Anterior cingulate cortex (tissue), 58 donors: ENCODE results near the gene UBASH3B.
"Not testable (repeated sequence)": the region's sequence is repeated elsewhere in the genome, so short reads cannot be mapped to it uniquely, and the experiment has no call there.

Experiments used
- DNase-seq, 58 donors: peaks; one replicate each; lab custom pipeline; 2025; lab: John Stamatoyannopoulos, UW

Gene UBASH3B

DNA sequence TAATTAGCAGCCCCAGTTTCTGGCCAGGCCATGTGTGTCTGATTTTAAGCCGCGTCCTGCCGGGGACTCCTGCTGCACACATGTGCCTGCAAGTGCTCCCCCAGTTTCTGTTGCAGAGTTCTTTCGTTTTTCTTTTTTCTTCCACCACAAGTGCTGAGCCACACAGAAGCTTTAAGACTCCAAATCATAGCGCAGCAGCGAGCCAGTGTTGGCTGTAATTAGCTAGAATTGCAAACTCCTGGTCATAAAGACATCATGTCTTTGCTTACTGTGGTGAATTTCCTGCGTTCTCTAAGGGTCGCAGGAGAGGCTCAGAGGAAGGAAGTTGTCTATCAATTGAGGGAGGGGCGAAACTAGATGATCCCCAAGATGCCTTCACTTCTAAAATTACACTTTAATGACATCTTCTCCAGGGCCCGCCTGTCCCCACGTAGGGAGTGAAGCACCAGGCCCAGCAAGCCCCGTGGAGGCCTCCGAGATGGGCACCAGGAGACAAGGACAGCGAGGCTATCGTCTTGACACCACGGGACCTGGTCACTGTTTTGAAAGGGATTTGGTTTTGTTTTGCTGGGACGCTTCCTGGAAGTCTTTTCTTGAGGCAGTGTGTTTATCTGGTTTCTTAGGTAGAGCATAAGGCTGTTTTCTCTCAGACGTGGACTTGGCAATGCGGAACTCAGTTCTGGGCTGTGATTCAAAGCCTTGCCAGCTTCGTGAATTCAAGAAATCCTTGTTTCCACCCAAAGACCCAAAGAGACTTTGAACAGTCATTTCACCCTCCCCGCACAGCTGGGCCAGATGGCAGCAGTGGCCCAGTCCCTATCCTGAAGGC is 71.8 kb downstream of the UBASH3B start:
- peak in 9 of 58 donors; percentile 9 to 49 (median 27) for DNase-seq

DNA sequence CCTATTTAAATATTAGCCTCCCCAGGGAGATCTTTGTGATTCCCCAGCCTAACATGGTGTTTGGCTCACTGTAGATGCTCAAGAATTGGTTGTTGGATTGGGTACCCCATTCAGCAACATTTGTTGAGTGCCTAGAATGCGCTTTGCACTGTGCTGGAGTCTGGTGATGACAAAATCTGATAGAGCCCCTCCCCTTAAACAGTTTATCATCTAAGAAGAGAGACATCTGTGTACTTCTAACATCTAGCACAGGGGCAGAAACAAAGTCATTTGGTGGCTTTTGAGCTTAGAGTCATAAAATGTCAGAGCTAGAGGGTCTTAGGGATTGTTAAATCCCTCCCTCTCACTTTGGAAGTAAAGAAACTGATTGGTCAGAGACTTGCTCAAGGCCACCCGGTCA is 73.0 kb downstream of the UBASH3B start:
- DNase-seq, result no peak

DNA sequence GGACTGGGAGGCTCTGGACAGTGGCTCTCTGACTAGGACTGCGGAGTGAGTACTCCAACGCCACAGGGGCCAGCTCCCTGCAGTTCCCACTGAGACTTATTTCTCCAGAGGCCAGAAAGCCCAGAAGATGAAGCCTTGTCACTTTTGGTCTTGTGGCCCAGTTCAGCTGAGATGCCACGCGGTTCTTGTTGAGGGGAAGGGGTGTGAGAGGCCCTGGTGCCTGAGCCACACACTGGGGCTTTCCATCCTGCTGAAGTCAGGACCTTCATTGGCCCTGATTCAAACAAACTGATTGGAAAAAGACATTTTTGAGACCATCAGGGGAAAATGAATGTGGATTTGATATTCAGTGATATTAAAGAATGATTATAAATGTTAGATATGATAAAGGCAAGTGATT is 73.6 kb downstream of the UBASH3B start:
- DNase-seq, result no peak

DNA sequence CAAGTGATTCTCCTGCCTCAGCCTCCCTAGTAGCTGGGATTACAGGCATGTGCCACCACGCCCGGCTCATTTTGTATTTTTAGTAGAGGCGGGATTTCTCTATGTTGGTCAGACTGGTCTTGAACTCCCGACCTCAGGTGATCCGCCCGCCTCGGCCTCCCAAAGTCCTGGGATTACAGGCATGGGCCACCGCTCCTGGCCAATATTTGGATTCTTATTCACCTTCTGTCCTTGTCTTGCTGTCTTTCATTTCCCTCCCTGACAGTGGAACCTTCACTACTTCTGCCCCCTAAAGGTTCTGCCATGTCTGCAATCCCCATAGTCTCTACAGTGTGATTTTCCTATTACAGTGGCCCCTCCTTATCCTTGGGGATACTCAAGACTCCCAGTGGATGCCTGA is 75.2 kb downstream of the UBASH3B start:
- DNase-seq, result not testable (repeated sequence)

DNA sequence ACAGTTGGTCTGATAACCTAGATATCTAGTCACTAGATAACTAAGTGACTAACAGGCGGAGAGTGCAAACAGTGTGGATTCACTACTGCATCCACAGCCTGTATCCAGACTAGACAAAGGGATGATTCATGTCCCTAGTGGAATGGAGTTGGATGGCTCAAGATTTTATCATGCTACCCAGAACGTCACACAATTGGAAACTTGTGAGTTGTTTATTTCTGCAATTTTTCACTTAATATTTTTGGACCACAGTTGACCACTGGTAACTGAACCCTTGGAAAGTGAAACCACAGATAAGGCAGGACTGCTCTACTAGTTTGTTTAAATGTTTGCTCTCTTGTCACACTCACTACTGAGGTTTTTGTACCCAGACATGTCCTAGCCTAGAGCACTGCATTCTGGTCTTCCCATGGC is 76.0 kb downstream of the UBASH3B start:
- DNase-seq, result no peak

DNA sequence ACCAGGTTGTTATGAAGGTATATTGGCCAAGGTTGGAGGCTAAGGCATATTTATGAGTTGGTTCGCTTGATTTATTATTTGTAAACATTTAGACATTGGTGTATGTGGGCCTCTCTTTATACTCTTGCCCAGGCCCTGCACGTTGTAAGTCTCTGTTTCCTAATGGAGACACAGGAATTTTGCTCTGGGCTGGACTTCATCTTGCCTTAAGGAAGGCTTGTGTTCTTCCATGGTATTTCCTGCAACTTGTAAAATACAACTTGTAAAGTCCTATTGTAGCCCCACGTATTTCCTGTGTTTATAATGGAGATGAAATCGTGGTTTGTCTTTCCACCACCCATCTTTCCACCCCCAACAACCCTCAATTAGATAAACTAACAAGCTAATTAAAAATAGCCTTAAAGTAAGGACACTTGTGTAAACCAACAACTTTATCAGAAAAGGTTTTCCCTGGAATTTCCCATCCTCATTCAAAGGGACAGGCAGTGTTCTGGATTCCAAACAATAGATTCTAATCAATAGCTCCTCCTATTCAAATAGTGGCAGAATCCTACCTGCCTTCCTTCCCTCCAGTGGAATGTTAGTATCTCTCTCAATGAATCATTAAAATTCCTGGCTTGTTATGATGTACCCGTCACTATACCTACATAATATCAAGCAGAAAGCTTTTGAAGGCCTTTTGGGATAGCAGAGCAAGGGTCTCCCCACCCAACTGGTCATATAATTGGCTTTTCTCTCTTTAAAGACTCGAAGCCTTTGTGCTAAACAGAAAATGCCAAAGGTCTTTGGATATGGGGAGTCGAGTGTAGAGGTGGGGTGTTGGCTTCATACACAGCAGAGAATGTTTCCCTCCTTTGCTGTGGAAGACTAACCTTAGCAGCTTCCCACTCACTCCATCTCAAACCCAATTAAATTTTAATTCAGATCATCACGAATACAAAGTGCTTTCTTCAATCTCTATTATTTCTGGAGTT is 77.1 kb downstream of the UBASH3B start:
- DNase-seq, result no peak

- DNase-seq, result no peak
Measured at GRCh38 chr11:122733318-122733717, 77.8 kb downstream of the UBASH3B start.

- no peak for DNase-seq
Measured at GRCh38 chr11:122734848-122735496, 79.5 kb downstream of the UBASH3B start.

DNA sequence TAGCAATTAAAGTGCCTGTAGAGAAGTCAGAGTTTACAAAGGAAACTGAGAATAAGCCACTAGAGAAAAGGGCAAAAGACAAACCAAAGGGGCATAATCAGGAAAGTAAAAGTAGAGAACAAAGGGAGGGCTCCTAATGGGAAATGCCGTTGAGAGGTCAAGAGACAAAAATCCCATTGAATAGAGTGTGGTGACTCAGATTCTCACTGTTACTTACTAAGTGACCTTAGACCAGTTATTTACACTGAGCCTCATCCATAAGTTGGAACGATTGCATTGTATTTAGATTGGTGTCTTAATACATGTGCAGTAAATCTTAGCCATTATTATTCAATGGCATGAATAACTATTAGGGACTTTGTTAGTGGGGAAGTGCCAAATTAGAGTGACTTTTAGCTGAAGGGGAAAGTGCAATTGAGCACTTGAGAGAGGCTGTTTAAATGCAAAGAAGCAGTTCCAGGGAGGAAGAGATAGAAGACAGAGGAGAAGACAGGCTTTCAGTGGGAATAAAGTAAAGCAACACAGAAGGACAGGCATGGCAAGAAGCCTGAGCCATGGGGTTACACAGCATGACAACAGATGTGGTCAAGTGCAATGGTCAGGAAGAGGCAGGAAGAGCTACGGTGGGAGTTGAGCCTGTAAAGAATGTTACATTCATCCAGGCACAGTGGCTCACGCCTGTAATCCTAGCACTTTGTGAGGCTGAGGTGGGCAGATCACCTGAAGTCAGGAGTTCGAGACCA is 82.6 kb downstream of the UBASH3B start:
- no peak for DNase-seq

DNA sequence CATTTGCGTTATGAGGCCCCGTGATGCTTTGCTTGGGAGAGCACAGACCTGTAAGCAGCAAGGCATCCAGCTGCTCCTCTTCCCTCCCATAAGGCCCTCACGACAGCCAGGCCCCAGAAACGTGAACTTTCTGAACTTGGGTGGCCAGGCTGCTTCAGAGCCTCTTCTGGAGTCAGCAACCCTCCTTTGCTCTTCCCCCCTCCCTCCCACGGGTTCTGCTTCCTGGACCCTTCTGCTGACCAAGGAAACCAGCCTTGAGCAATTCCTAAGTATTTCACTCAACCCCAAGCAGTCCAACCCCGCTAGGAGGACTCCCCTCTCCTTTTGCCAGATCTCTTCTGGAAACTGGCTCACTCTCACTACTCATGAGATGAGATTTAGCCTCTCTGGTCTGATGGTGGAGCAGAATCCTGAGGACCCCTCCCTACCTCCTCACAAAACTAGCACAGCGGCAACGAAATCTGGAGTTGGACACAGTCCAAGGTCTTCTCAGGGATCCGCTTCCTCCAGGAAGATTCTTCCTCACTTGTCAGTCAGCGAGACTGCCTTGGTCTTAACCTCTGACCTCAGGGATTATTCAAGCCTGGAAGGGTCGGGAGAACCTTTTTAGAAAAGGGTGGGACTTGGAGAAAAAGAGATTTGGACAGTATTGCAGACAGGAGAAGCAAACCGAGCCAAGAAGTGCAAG is 86.2 kb downstream of the UBASH3B start:
- peak in 9 of 58 donors; percentile 12 to 42 (median 20) for DNase-seq

GRCh38 chr11:122742301-122743018 is 86.9 kb downstream of the UBASH3B start:
- peak in 1 of 58 donors; percentile 18 for DNase-seq

DNA sequence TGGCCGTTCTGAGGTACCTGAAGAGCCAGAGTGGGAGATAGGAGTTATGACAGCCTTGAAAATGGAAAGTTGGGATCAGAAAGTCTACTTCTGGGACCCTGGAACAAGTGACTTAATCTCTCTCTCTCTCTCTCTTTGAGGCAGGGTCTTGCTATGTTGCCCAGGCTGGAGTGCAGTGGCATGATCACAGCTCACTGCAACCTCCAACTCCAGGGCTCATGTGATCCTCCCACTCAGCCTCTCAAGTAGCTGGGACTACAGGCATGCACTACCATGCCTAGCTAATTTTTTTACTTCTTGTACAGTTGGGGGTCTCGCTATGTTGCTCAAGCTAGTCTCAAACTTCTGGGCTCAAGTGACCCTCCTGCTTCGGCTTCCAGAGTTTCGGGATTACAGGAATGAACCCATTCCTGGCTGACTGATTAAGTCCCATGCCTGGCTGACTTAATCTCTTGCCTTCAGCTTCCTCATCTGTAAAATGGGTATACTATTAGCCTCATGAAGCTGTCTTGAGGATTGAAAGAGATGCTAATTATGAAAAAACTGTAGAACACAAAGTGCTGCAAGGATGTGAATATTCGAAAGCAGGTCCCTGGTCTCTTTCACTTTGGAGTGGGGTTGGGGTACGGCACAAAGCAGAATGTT is 87.7 kb downstream of the UBASH3B start:
- no peak for DNase-seq

DNA sequence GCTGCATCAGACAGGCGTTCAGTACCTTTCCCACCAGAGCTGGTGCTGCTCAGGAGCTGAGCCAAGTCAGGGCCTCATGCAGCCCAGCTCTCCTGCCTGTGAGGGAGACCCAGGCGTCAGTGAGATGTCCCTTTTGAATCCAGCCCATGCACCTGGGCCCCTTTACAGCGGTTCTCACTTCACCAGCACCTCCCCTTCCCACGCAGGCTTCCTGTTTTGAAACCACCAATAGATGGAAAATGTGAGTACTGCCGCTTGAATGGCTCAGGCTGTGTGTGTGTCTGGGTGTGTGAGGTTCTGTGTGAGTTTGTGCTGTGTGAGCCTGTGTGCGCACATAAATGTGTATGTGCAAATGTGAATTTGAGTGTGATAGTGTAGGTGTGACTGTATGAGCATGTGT is 88.4 kb downstream of the UBASH3B start:
- peak in 2 of 58 donors; percentile 3 to 18 for DNase-seq

DNA sequence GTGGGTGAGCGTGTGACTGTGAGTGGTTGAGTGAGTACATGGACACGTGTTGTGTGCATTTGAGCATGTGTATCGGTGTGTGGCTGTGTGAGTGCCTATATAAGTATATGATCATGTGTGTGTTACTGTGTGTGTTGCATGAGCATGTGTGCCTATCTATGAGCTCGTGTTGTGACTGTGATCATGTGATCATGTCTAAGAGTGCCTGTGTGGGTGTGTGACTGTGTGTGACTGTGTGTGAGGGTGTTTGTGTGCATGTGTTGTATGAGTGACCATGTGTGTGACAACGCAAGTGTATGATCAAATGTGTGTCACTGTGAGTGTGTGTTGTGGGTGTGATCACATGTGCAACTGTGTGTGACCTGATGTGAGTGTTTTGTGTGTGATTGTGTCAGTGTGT is 88.8 kb downstream of the UBASH3B start:
- no peak for DNase-seq

DNA sequence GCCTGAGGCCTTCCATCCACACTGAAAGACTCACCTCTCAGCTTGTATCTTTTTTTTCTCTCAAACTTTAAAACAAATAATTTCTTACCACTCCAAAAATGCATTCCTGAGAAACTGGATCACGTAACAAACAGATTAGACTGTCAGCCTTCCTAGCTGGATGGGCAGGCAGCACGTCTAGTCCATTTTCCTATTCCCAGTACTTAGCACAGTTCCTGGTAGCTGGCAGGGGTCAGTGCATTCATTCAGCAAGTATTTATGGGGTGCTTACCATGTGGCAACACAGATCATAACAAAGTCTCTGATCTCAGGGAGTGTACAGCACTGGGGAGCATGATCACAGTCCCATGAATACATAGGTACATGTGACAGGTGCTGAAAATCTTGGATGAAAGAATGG is 89.6 kb downstream of the UBASH3B start:
- no peak for DNase-seq

GRCh38 chr11:122746050-122746478 is 90.5 kb downstream of the UBASH3B start:
- DNase-seq, result no peak

GRCh38 chr11:122746611-122747244 is 91.2 kb downstream of the UBASH3B start:
- no peak for DNase-seq

DNA sequence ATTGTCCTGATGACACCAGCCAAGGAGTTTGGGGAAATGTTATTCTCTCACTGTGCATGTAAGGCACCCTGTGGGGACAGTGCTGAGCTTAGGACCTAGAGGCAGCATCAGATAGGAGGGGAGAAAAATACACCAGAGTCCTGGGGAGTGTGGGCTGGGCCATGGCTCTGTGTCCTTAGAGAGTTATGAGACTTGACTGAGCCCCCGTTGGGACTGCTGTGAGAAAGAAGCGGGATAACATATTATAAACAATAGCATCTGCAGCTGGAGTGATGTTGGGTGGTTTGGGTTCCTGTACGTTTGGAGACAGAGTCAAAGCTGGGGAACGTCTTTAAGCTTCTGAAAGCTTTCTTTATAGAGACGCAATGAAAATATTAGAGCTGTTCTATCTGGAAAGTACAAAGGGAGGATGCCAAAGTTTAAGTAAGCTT is 91.8 kb downstream of the UBASH3B start:
- no peak for DNase-seq
